NCI-H1417 (cell line): Measurements from ENCODE around the gene GAST.
"Not testable (repeated sequence)": the region's sequence is repeated elsewhere in the genome, so short reads cannot be mapped to it uniquely, and the experiment has no call there.

ENCODE experiments used
- DNase-seq, 3 experiments: peaks; one replicate each; lab custom pipeline; 2025; lab: John Stamatoyannopoulos, UW

The GAST gene

GRCh38 chr17:41683441-41684007 is 28.6 kb upstream of the GAST start:
- peak in 1 of 3 experiments; percentile 59 for DNase-seq

DNA sequence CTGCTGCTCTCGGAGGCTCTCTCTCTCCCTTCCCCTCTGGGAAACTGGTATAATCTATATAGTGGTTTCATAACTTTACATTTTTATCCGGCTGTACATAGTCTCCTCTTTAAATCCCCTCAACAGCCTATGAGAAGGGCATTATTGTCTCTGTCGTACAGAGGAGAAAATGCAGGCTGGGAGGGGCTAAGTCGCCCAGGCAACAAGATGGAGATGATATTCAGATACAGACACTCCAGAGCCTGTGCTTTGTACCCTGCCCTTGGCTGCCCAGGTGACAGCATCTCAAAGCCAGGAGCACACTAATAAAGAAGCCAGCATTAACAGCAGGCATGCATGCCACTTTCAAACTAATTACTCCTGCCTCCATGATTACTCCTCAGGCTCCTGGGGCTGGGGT is 28.1 kb upstream of the GAST start:
- DNase-seq = peak in 2 of 3 experiments; percentile 41 to 74

- not testable (repeated sequence) for DNase-seq
These were observed 26.4 kb upstream of the GAST start for GRCh38 chr17:41685753-41686152.

DNA sequence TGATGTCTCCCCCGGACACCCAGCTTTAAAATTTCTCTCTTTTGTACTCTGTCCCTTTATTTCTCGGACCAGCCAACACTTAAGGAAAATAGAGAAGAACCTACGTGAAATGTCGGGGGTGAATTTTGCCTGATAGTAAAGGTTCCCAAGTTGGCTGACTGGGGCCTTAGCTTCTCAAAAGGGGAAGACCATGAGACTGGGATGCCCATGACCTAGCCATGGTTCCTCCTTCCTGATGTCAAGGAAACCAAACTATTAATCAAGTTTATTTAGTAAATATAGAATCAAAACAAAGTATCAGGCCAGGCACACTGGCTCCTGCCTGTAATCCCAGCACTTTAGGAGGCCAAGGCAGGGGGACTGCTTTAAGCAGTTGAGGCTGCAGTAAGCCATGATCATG is 25.9 kb upstream of the GAST start:
- no peak for DNase-seq

- peak; percentile 69 to 89 (median 73) for DNase-seq
These were observed 24.1 kb upstream of the GAST start for GRCh38 chr17:41687828-41688640.

GRCh38 chr17:41688641-41689496 is 23.3 kb upstream of the GAST start, which contains the start of gene EIF1:
TSS of gene EIF1 (plus strand) at chr17:41688885. CDS start at chr17:41689039, 154 bp downstream.
- peak; percentile 99 to 100 (median 99) for DNase-seq

DNA sequence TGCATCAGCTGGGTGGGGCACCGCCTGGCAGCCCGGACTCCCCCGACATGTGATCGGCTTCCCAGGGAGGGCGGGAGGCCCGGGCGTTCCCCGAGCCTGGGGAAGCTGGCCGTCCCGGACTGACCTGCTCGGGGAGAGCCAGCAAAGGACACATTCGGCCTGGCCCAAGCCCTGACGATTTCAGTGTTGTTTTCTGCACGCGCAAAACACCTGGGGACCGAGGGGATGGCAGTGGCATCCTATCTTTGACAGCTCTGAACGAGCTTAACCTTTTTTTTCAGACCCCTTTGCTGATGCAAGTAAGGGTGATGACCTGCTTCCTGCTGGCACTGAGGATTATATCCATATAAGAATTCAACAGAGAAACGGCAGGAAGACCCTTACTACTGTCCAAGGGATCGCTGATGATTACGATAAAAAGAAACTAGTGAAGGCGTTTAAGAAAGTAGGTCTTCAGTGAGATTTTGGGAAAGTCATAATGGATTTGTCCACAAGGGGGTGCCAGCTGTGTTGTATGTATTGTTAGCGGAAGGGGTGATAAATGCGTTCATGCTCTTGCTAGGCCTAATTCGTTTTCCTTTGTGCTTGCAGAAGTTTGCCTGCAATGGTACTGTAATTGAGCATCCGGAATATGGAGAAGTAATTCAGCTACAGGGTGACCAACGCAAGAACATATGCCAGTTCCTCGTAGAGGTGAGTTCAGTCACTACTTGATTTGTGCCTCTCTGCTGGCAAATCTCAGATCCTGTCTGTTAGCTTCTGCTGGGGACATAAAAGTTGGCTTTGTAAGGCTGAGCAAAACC is 22.4 kb upstream of the GAST start:
- peak; percentile 18 to 76 (median 38) for DNase-seq

- no peak for DNase-seq
These were observed 21.6 kb upstream of the GAST start for GRCh38 chr17:41690497-41690896.

- DNase-seq = peak in 1 of 3 experiments; percentile 44
These were observed 20.9 kb upstream of the GAST start for GRCh38 chr17:41691031-41691777.

DNA sequence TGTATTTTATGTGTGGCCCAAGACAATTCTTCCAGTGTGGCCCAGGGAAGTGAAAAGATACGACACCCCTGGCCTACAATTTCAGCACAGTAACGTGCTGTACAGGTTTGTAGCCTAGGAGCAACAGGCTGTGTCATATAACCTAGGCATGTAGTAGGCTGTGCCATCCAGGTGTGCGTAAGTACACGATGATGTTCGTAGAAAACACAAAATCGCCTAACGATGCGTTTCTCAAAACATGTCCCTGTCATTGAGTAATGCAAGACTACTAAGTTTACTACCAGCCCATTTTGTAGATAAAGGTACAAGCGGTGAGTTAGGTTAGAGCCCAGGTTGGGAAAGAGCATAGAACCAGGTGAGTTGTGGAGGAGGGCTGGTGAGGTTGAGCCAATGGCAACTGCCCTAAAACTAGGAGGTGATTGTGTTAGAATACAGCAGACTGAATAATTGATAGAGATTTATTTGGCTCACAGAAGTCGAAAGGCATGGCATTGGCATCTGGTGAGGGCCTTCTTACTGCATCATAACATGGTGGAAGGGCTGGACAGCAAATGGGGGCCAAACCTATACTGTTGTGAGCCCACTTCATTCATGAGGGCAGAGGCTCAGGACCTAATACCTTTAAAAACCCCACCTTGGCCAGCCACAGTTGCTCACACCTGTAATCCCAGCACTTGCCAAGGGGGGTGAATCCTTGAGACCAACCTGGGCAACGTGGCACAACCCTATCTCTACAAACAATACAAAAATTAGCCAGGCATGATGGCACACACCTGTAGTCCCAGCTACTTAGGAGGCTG is 19.2 kb upstream of the GAST start:
- DNase-seq = peak in 1 of 3 experiments; percentile 14

DNA sequence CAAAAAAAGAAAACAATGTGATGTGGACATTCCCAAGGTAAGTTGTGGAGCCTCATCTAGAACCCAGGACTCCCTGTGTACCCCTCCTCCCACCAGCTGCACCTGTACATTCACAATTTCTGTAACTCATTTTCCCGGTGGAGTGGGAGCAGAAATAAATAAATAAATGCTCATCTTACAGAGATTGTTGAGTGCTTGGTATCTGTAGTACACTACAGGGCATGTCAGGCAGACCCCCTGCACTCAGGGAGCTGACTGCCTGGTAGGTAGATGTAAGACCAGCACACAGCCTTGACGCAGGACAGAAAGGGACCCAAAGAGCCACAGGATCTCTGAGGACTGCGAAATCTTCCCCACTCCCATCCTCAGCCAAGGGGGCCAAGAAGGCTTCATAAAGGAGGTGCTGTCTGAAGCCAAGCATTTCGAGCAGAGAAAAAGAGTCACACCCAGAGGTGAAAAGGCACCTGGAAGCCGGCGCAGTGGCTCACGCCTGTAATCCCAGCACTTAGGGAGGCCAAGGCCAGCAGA is 16.9 kb upstream of the GAST start:
- no peak for DNase-seq

- peak; percentile 58 to 86 (median 77) for DNase-seq
These were observed 16.0 kb upstream of the GAST start for GRCh38 chr17:41695954-41696757.

DNA sequence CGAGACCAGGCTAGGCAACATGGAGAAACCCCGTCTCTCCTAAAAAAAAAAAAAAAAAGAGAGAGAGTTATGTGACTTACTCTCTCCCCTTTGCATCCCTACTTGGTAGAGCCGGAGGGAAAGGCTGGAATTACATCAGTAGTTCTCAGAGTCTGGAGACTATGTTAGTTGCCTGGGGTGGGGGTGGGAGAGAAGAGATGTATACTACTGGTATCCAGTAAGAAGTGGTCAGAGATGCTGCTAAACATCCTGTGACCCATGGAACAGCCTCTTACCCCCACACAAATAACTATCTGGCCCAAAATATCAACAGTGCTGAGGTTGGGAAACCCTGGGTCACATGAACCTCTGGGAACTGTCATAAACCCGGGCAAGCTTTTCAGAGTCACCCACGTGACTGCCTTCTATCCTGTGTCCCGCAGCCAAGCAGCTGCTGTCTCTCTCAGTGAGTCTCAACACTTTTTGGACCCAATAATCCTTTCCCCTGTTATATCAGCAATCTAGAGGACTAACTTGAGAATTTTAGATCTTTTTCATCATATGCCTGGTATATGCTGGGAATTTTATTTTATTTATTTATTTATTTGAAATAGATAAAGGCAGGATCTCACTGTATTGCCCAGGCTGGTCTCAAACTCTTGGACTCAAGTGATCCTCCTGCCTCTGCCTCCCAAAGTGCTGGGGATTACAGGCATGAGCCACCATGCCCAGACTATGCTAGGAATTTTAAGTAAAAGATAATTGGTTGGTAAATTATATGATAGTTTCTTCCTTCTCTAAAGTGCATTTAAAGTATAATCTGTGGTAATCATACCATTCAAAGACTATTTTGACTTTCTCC is 14.8 kb upstream of the GAST start:
- no peak for DNase-seq

GRCh38 chr17:41700843-41701242 is 11.3 kb upstream of the GAST start:
- DNase-seq = not testable (repeated sequence)

- DNase-seq = no peak
These were observed 9.4 kb upstream of the GAST start for GRCh38 chr17:41702712-41703111.

GRCh38 chr17:41705271-41705991 is 6.7 kb upstream of the GAST start:
- DNase-seq = peak in 1 of 3 experiments; percentile 24
